OCI-LY1 (cell line): ENCODE results near the gene MGME1.

Source experiments
- CTCF ChIP-seq: fragments of 200-600 bp; sonication (generic), shearing (Covaris generic); IDR thresholded peaks from 2 replicates; pipeline ENCODE4 v1.5.1; 2017; ENCODE audit warnings: mild to moderate bottlenecking, antibody characterized with exemption, low read length, moderate library complexity, mixed read lengths
- EZH2 ChIP-seq: fragments of 200-600 bp; sonication (generic), shearing (Covaris generic); IDR thresholded peaks from 2 replicates; pipeline ENCODE4 v1.8.0; 2017; ENCODE audit warnings: borderline replicate concordance, mixed run types, mild to moderate bottlenecking, antibody characterized with exemption, low read length, moderate library complexity, mixed read lengths

DNA sequence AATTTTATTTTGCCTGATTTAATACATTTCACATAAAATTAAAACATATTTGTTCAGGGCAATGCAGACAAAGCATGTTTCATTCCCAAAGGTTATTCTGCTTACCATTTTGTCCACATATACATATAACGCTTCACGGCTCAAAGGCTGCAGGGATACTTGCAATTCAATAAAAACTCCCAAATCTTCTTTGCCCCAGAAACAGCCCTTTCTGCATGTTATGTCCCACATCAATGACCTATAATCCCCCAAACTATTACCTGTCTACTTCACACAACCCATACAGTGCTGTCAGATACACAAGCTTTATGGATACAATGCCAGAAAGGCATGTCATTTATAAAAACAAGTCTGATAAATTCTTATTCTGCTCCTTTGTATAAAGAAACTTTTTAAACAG is 20.4 kb upstream of the MGME1 start:
- TF ChIP-seq CTCF (no peak), EZH2 (no peak)
